Stimulated activated naive B cell treated with anti-CD40 and anti-IgM and Interleukin-4, amounts not matched to agents 10 μg/mL and 1 μg/mL and 100 μg/mL, for 72 hours (primary cell): ENCODE data around the gene FUT1.

Experiments used
- ATAC-seq, 2 donors: fragments of 150-1000 bp; cut with Tn5 transposase; replicated peaks; 2 replicates each; pipeline ENCODE4 v1.10.0; 2021; ENCODE audit warnings: moderate library complexity in 1 of 2
- DNase-seq: peaks from one replicate; pipeline ENCODE4 v3.0.0; 2021
- H3K27ac Mint-ChIP-seq: one replicate; pipeline ENCODE4 v1.8.0; 2022; ENCODE audit warnings: mild to moderate bottlenecking, mixed read lengths
- H3K27me3 Mint-ChIP-seq, 2 donors: one replicate each; pipeline ENCODE4 v1.8.0; 2022; ENCODE audit warnings: mixed read lengths in 2 of 2
- H3K36me3 Mint-ChIP-seq, 2 donors: one replicate each; pipeline ENCODE4 v1.8.0; 2022; ENCODE audit warnings: mixed read lengths in 2 of 2, mild to moderate bottlenecking in 1 of 2
- H3K4me1 Mint-ChIP-seq, 2 donors: one replicate each; pipeline ENCODE4 v1.8.0; 2022; ENCODE audit warnings: mixed read lengths in 2 of 2, mild to moderate bottlenecking in 1 of 2
- H3K4me3 Mint-ChIP-seq, 2 donors: one replicate each; pipeline ENCODE4 v1.8.0; 2022; ENCODE audit warnings: mild to moderate bottlenecking in 2 of 2, mixed read lengths in 2 of 2, moderate library complexity in 1 of 2
- H3K9me3 Mint-ChIP-seq, 2 donors: one replicate each; pipeline ENCODE4 v1.8.0; 2022; ENCODE audit warnings: mixed read lengths in 2 of 2, mild to moderate bottlenecking in 1 of 2

Gene FUT1

DNA sequence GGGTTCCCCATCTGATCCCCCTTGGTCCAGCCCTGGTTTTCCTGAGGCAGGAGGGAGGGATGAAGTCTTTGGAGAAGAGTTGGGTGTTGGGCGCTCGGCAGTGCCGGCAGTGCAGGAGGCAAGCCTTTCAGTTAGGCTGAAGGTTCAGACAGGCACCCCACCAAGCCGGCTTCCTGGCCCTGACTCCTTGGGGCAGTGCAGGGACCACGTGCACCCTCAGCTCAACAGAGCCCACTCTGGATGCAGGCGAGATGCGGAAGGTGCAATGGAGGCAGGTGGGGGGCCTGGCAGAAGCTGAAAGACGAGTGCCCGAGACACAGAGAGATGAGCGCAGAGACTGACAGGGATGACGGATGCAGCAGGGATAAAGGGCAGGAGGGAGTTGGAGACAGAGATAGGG, 44.0 kb downstream of the FUT1 start:
- ATAC-seq (no peak), DNase-seq (no peak)
- Mint-ChIP-seq H3K36me3 (peaks cover 0 to 18% of the 10 kb centered on the region in 2 donors), H3K27me3 (no peaks in the 10 kb centered on the region), H3K27ac (no peak overlapping the region), H3K9me3 (peaks cover 0 to 1% of the 10 kb centered on the region in 2 donors), H3K4me3 (no peak overlapping the region), H3K4me1 (peaks cover 3 to 11% of the 10 kb centered on the region in 2 donors)

DNA sequence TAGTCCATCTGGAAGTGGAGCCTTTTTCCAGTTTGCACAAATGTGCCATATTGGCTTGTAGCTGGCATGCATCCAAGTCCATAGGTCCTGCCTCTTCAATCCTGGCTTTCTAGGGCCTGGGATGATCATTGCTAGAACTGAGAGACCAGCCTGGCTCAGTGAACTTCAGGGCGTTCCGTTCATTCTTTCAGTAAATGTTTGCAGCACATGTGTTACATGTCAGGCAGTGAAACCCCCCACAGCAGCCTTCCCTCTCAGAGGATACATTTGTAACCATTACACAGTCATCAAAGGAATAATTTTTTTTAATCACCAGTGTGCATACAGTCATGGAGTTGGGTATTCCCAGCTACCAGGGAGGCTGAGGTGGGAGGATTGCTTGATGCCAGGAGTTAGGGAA, 47.0 kb downstream of the FUT1 start:
- no peak overlapping the region for H3K27ac Mint-ChIP-seq
- H3K36me3 Mint-ChIP-seq: peaks cover 4 to 19% of the 10 kb centered on the region in 2 donors
- no peak for DNase-seq
- no peak for ATAC-seq
- no peaks in the 10 kb centered on the region for H3K27me3 Mint-ChIP-seq
- H3K9me3 Mint-ChIP-seq: no peaks in the 10 kb centered on the region
- H3K4me3 Mint-ChIP-seq: no peak overlapping the region
- no peaks in the 10 kb centered on the region for H3K4me1 Mint-ChIP-seq

DNA sequence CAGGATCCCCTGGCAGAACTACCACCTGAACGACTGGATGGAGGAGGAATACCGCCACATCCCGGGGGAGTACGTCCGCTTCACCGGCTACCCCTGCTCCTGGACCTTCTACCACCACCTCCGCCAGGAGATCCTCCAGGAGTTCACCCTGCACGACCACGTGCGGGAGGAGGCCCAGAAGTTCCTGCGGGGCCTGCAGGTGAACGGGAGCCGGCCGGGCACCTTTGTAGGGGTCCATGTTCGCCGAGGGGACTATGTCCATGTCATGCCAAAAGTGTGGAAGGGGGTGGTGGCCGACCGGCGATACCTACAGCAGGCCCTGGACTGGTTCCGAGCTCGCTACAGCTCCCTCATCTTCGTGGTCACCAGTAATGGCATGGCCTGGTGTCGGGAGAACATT, 49.1 kb downstream of the FUT1 start:
- H3K4me1 Mint-ChIP-seq: no peaks in the 10 kb centered on the region
- H3K27me3 Mint-ChIP-seq: peaks cover 5 to 7% of the 10 kb centered on the region in 2 donors
- DNase-seq: no peak
- ATAC-seq: no peak
- no peak overlapping the region for H3K4me3 Mint-ChIP-seq
- H3K36me3 Mint-ChIP-seq: peaks cover 4 to 19% of the 10 kb centered on the region in 2 donors
- no peaks in the 10 kb centered on the region for H3K9me3 Mint-ChIP-seq
- no peak overlapping the region for H3K27ac Mint-ChIP-seq

DNA sequence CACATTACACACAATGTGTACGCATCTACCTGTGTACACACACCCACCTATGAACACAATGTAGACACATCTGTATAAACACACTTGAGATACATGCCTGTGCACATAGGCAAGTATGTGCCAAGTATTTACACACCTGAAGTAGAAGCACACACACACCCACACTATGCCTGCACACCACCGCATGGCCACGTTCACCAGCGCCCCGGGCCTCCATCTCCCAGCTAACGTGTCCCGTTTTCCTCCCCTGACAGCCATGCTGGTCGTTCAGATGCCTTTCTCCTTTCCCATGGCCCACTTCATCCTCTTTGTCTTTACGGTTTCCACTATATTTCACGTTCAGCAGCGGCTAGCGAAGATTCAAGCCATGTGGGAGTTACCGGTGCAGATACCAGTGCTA, 49.7 kb downstream of the FUT1 start:
- Mint-ChIP-seq H3K36me3 (peaks cover 4 to 19% of the 10 kb centered on the region in 2 donors), H3K27me3 (peaks cover 9 to 12% of the 10 kb centered on the region in 2 donors), H3K9me3 (no peaks in the 10 kb centered on the region), H3K4me3 (no peak overlapping the region), H3K27ac (no peak overlapping the region), H3K4me1 (no peaks in the 10 kb centered on the region)
- no peak for ATAC-seq
- no peak for DNase-seq

DNA sequence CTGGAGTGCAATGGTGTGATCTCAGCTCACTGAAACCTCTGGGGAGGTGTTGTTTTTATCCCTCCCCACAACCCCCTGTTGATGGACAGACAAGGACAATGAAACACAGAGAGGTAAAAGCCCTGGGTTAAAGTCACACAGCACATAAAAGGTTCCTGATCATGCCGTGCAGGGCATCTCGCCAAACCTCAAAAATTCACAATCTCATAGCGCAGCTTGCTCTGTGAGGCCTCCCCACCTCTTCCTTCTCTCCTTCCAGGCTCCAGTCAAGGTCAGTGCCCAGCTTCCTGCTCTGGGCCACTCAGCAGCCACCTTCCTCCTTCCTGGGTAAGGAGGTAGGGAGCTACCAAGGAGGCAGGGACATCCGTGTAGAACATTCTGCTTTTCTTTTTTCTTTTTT, 54.4 kb downstream of the FUT1 start:
- DNase-seq (no peak), ATAC-seq (no peak)
- Mint-ChIP-seq H3K27ac (no peak overlapping the region), H3K36me3 (peaks cover 4 to 10% of the 10 kb centered on the region in 2 donors), H3K4me3 (no peak overlapping the region), H3K27me3 (peaks cover 19 to 28% of the 10 kb centered on the region in 2 donors), H3K9me3 (no peaks in the 10 kb centered on the region), H3K4me1 (peaks cover 10 to 12% of the 10 kb centered on the region in 2 donors)
